Ishikawa (cell line): ENCODE measurements around the gene KRT39.

Source experiments
- CEBPB ChIP-seq: IDR thresholded peaks from 2 replicates; pipeline ENCODE4 v1.6.1; 2012
- CREB1 ChIP-seq: IDR thresholded peaks from 2 replicates; pipeline ENCODE4 v1.6.1; 2012; ENCODE audit warnings: low read depth
- EGR1 ChIP-seq: IDR thresholded peaks from 2 replicates; pipeline ENCODE4 v1.6.1; 2012
- EP300 ChIP-seq: IDR thresholded peaks from 2 replicates; pipeline ENCODE4 v1.6.1; 2012; ENCODE audit warnings: borderline replicate concordance
- FOXM1 ChIP-seq: IDR thresholded peaks from 2 replicates; pipeline ENCODE4 v1.6.1; 2012; ENCODE audit warnings: low read depth, borderline replicate concordance
- MAX ChIP-seq: IDR thresholded peaks from 2 replicates; pipeline ENCODE4 v1.6.1; 2012
- NFIC ChIP-seq: IDR thresholded peaks from 2 replicates; pipeline ENCODE4 v1.6.1; 2012
- RAD21 ChIP-seq: IDR thresholded peaks from 2 replicates; pipeline ENCODE4 v1.6.1; 2012; ENCODE audit warnings: low read depth
- TAF1 ChIP-seq: IDR thresholded peaks from 2 replicates; pipeline ENCODE4 v1.6.1; 2012; ENCODE audit warnings: low read depth, mild to moderate bottlenecking
- TCF12 ChIP-seq: IDR thresholded peaks from 2 replicates; pipeline ENCODE4 v1.6.1; 2012; ENCODE audit warnings: low read depth
- TEAD4 ChIP-seq: IDR thresholded peaks from 2 replicates; pipeline ENCODE4 v1.6.1; 2012
- YY1 ChIP-seq: IDR thresholded peaks from 2 replicates; pipeline ENCODE4 v1.6.1; 2012; ENCODE audit warnings: low read depth
- ZBTB7A ChIP-seq: IDR thresholded peaks from 2 replicates; pipeline ENCODE4 v1.6.1; 2012; ENCODE audit warnings: low read depth
- TF ChIP-seq, protein P1 (sequence below): IDR thresholded peaks from 2 replicates; pipeline ENCODE4 v1.6.1; 2012; ENCODE audit warnings: low read depth, mild to moderate bottlenecking
- TF ChIP-seq, protein P2 (sequence below): IDR thresholded peaks from 2 replicates; pipeline ENCODE4 v1.6.1; 2012

The KRT39 gene

GRCh38 chr17:40978575-40979151 lies 11.9 kb upstream of the KRT39 start:
- no peak for TF ChIP-seq CREB1
- no peak for TF ChIP-seq MAX
- no peak for TF ChIP-seq ZBTB7A
- no peak for TF ChIP-seq FOXM1

- TF ChIP-seq, protein P1, sequence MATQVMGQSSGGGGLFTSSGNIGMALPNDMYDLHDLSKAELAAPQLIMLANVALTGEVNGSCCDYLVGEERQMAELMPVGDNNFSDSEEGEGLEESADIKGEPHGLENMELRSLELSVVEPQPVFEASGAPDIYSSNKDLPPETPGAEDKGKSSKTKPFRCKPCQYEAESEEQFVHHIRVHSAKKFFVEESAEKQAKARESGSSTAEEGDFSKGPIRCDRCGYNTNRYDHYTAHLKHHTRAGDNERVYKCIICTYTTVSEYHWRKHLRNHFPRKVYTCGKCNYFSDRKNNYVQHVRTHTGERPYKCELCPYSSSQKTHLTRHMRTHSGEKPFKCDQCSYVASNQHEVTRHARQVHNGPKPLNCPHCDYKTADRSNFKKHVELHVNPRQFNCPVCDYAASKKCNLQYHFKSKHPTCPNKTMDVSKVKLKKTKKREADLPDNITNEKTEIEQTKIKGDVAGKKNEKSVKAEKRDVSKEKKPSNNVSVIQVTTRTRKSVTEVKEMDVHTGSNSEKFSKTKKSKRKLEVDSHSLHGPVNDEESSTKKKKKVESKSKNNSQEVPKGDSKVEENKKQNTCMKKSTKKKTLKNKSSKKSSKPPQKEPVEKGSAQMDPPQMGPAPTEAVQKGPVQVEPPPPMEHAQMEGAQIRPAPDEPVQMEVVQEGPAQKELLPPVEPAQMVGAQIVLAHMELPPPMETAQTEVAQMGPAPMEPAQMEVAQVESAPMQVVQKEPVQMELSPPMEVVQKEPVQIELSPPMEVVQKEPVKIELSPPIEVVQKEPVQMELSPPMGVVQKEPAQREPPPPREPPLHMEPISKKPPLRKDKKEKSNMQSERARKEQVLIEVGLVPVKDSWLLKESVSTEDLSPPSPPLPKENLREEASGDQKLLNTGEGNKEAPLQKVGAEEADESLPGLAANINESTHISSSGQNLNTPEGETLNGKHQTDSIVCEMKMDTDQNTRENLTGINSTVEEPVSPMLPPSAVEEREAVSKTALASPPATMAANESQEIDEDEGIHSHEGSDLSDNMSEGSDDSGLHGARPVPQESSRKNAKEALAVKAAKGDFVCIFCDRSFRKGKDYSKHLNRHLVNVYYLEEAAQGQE = no peak
- TF ChIP-seq CEBPB = no peak
- TF ChIP-seq FOXM1 = no peak
- TF ChIP-seq EP300 = no peak
- TF ChIP-seq CREB1 = no peak
- no peak for TF ChIP-seq MAX
- no peak for TF ChIP-seq TCF12
- no peak for TF ChIP-seq TAF1
- TF ChIP-seq, protein P2, sequence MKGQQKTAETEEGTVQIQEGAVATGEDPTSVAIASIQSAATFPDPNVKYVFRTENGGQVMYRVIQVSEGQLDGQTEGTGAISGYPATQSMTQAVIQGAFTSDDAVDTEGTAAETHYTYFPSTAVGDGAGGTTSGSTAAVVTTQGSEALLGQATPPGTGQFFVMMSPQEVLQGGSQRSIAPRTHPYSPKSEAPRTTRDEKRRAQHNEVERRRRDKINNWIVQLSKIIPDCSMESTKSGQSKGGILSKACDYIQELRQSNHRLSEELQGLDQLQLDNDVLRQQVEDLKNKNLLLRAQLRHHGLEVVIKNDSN = no peak
- TF ChIP-seq EGR1 = no peak
These were observed 8.8 kb upstream of the KRT39 start for GRCh38 chr17:40975516-40975915.

- TF ChIP-seq TAF1 (no peak), TEAD4 (no peak), ZBTB7A (no peak), CEBPB (no peak), RAD21 (no peak), MAX (no peak), CREB1 (no peak), EGR1 (no peak), FOXM1 (no peak), EP300 (no peak), TCF12 (no peak), NFIC (no peak), YY1 (no peak)
- TF ChIP-seq, protein P1 = no peak
- TF ChIP-seq, protein P2 = no peak
These were observed 7.6 kb upstream of the KRT39 start for GRCh38 chr17:40974366-40974765.

DNA sequence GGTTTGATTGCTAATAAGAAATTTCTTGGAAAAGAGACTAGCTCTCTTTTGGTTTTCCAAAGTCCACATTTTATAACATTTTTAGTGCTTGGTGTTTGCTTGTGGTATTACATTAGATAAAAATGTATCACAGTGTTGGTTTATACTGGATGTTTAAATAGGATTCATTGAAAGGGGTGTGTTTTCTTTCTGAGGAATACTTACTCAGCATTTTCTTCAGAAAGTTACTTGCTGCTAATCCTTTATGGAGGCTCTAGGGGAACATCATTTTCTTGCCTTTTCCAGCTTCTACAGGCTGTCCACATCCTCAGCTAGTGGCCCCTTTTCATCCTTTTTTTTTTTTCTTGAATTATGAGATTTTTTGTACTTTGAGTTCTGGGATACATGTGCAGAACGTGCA lies 834 bp upstream of the KRT39 start:
- TF ChIP-seq TEAD4 (no peak), EP300 (no peak), CEBPB (no peak), FOXM1 (no peak), YY1 (no peak), EGR1 (no peak), MAX (no peak), TAF1 (no peak), ZBTB7A (no peak), TCF12 (no peak)
- TF ChIP-seq, protein P1 = no peak
- TF ChIP-seq, protein P2 = no peak
